HG03045 (cell line): ENCODE measurements around the gene TCERG1L.

Experiments
- ATAC-seq: cut with Tn5 transposase; IDR thresholded peaks from one replicate; pipeline ENCODE4 v1.9.1; 2021; ENCODE audit warnings: mild to moderate bottlenecking, moderate library complexity; ENCODE audit not compliant: unreplicated experiment

Gene TCERG1L

DNA sequence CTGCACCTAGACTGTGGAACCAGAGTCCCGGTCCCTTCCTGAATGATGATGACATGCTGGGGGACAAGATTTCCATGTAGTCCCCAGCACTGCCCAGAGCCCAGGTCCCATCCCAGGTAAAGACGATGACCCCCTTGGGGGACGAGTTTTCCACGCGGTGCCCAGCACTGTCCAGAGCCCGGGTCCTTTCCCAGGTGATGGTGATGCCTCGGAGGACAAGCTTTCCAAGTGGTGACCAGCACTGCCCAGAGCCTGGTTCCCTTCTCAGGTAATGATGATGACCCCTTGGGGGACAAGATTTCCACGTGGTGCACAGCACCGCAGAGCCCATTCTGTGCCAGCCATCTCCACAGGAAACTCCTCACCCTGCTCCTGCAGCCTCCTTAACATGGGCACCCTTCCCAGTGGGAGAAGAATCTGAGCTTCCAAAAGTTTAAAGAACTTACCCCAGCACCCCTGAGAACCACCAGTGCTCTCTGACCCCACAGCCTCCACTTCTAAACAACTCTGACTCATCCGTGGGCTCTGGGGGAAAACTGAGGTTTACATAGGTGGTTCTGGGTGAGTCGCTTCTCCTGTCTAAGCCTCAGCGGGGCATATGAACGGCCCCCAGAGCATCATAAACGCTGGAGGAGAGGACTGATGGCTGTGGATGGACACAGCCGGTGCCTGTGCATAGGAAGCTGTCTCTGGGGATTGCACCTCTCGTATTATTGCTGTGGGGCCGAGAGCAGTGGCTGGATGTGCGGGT is 233.2 kb downstream of the TCERG1L start:
- no peak for ATAC-seq

- no peak for ATAC-seq
Measured at GRCh38 chr10:131077724-131078123, 233.8 kb downstream of the TCERG1L start.

DNA sequence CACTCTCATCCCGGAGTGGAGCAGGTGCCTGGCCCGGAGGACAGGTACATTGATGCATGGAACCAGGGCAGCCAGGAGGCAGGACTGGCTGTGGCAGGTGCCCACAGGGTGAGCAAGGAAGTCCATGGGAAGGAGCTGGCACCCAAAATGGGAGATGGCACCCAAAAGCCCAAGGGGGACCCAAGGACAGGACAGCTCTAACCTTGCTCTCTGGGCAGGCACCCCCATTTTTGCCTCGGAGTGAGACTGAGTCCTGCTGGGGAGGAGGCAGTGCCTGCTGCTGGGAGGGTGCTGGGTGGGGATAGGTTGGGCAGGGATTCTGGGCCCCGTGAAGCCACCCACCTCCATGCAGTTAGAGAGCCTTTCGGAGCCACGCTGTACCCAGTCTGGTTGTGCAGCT is 234.5 kb downstream of the TCERG1L start:
- no peak for ATAC-seq

DNA sequence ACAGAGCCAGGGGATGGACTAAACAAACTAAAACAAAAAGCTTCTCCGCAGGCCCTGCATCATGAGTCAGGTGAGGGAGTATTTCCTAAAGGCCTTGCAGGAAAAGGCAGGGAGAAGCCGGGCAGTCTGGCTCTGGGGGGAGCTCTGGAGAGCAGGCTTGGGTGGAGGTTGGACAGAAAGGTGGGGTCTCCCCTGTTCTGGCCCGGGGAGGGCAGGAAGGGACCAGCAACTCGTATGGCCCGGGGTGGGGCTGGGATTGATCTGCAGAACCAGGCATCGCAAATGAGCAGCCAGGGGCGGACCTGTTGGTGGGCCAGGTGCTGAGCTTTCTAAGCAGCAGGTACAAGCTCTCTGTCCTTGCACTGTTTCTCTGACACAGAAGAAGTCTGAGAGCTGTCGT is 235.2 kb downstream of the TCERG1L start:
- no peak for ATAC-seq

GRCh38 chr10:131075218-131075770 is 236.2 kb downstream of the TCERG1L start:
- no peak for ATAC-seq

GRCh38 chr10:131074682-131075081 is 236.8 kb downstream of the TCERG1L start:
- no peak for ATAC-seq

DNA sequence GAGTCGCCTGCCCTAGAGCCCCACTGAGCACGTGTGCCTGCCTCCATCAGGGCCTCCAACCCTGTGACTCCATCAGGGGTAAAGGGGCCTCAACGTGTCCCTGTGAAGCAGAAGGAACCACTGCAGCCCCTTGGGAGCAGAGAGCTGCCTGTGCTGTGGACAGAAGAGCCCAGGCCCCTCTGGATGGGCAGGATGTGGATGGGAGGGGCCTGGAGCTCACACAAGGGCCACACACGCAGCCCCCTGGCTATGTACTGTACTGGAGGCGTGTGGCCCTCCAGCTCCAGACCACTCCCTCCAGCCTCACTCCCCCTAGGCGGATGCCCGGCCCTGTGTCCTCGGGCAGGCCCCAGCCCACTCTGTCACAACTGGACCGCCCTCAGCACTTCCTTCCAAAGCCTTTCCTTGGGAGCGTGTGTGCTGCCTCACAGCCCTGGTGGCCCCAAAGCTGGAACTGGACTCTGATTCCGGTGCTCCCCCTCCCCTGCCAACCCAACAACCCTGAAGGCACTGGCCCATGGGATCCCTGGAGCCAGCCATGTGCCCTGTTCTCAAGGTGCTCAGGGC is 238.0 kb downstream of the TCERG1L start:
- no peak for ATAC-seq

GRCh38 chr10:131072651-131073468 is 238.7 kb downstream of the TCERG1L start:
- ATAC-seq, result no peak

- ATAC-seq, result no peak
Measured at GRCh38 chr10:131071721-131072120, 239.8 kb downstream of the TCERG1L start.

DNA sequence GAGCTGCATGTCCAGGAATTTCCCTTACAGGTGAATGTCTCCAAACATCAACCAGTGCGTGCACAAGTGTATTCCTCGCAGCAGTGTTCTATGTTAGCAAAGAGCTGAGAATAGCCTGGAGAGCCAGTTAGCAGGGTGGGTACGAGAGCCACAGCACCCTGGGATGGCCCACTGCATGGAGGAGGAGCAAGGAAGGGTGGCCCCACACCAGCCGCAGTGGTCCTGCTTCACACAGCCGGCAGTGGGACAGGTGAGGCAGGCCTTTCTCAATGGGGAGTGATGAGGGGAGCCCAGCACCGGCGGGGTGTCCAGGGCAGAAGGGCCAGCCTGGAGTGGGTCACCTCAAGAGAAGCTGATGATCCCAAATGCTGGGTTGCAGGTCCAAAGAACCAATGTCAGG is 240.7 kb downstream of the TCERG1L start:
- no peak for ATAC-seq

GRCh38 chr10:131068760-131069159 is 242.8 kb downstream of the TCERG1L start:
- ATAC-seq, result no peak

- no peak for ATAC-seq
Measured at GRCh38 chr10:131068311-131068710, 243.2 kb downstream of the TCERG1L start.

- no peak for ATAC-seq
Measured at GRCh38 chr10:131067690-131068089, 243.8 kb downstream of the TCERG1L start.

- ATAC-seq, result no peak
Measured at GRCh38 chr10:131065673-131066305, 245.7 kb downstream of the TCERG1L start.

DNA sequence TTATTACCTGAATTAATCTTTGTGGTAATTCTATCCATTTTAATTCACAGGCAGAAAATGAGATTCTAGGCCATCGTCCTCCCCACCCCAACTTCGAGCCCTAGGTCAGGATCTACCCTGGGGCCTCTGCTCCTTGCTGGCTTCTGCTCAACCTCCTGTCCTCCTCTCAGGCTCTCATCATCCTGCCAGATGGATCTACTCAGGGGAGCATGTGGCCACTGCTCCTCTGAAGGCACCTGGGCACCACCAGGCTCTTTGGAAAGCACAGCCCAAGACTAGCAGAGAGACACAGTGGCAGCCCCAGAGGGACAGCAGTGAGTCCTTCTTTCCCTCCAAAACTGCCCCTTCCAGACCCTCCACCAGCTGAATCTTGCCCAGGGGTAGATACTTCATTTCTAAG is 248.2 kb downstream of the TCERG1L start:
- ATAC-seq, result no peak

- ATAC-seq, result no peak
Measured at GRCh38 chr10:131062621-131063260, 248.8 kb downstream of the TCERG1L start.

GRCh38 chr10:131061216-131061615 is 250.3 kb downstream of the TCERG1L start:
- no peak for ATAC-seq

GRCh38 chr10:131059881-131060280 is 251.6 kb downstream of the TCERG1L start:
- no peak for ATAC-seq

DNA sequence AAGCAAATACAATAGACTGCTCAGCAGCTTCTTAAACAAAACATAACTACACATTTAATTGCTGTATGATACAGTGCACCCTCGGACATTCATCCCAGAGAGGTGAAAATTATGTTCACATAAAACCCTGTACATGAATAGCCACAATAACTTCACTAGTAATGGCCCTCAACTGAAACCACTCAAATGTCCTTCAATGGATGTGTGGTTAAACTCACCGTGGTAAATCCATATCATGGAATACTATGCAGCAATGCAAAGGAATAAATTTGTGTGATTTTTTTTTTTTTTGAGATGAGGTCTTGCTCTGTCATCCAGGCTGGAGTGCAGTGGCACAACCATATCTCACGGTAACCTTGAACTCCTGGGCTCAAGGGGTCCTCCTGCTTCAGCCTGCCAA is 252.7 kb downstream of the TCERG1L start:
- no peak for ATAC-seq

GRCh38 chr10:131056781-131057180 is 254.7 kb downstream of the TCERG1L start:
- ATAC-seq, result no peak
